K562 treated with DMSO at 1 percent for 24 hours (cell line): ENCODE results near the gene TMEM158. TPM values are rescaled to one million over a fixed set of nuclear protein-coding genes. Genes with fewer than 3 reads are reported as not detected.

ENCODE experiments used
- total RNA-seq: library from RNA; unstranded; fragments of 300-600 nt; gene quantifications from 2 replicates; pipeline ENCODE4 v1.2.3, GENCODE V29; 2022; ENCODE audit warnings: low read depth; ENCODE audit not compliant: insufficient read depth

Gene TMEM158
- total RNA-seq: 20.3 and 25.9 TPM in 2 replicates

DNA sequence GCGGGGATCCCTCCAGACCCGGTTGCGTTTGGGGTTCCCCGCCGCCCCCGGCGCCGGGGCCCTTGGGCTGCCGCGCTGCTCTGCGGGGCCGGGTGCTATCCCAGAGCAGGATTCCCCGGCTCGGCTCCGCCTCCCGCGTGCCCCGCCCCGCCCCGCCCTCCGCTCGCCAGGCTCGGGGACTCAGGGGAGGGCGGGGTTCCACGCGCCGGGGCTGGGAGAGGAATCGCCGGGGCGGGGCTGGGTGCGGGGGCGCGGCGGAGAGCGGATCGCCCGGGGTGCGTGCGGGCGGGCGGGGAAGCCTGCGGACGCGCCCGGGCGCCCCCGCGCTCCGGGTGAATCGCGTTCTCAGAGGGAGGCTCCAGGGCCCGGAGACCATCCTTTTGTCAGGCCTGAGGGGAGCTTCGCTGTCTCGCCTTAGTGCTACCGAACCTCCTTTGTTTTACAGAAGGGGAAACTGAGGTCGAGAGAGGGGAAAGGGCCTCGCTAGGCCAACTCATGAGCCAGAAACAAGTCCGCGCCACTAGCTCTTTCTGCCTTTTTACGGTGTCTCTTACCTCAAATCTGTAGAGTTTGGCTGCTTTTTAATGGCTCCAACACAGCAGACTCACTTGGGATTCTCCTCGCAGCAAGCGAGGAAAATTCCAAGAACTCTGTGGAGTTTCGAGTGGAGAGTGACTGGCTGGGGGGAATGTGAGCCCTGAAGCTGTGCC, at the start of gene TMEM158:
Gene TMEM158, minus strand, starts transcription at position 82 of the 710 bp plus-strand sequence. CDS start 260 bp downstream, outside the sequence.

Other genes starting within 250 kb of the TMEM158 start
- gene CLEC3B, start 200.0 kb downstream of the TMEM158 start, total RNA-seq: 0.37 TPM in 1 of 2 replicates, not detected in the other
- 10.2 and 10.3 TPM in 2 replicates for gene CDCP1, start 79.9 kb downstream of the TMEM158 start, total RNA-seq
- 16.4 and 19.2 TPM in 2 replicates for gene LARS2, start 162.3 kb upstream of the TMEM158 start, total RNA-seq